GM23338 (cell line): ENCODE measurements around the gene MRO.

Experiments used
- CREB1 ChIP-seq: fragments of 250-450 bp; sonication (Bioruptor Pico); IDR thresholded peaks from 2 replicates; pipeline ENCODE4 v1.5.0; 2020; ENCODE audit warnings: low read depth, mild to moderate bottlenecking, moderate library complexity
- CTCF ChIP-seq, 2 experiments: fragments of 200-600 bp in 1 of 2; sonication (generic) in 1 of 2; conservative IDR thresholded peaks; 2 replicates each; pipeline versions ENCODE4 v1.5.1 to v1.6.1; 2016 to 2017; ENCODE audit warnings: antibody characterized with exemption in 2 of 2, low read depth in 2 of 2, mild to moderate bottlenecking in 2 of 2, moderate library complexity in 1 of 2
- EZH2 ChIP-seq: fragments of 200-600 bp; sonication (generic); IDR thresholded peaks from one replicate; pipeline ENCODE4 v1.8.0; 2017; ENCODE audit warnings: antibody characterized with exemption, mild to moderate bottlenecking, low read depth; ENCODE audit not compliant: unreplicated experiment
- EZH2phosphoT487 ChIP-seq: fragments of 200-600 bp; sonication (generic); IDR thresholded peaks from one replicate; pipeline ENCODE4 v1.8.1; 2018; ENCODE audit warnings: antibody characterized with exemption; ENCODE audit not compliant: unreplicated experiment
- POLR2AphosphoS5 ChIP-seq: IDR thresholded peaks from 2 replicates; pipeline ENCODE4 v1.6.1; 2016; ENCODE audit warnings: antibody characterized with exemption, low read depth
- ZNF331 ChIP-seq: fragments of 250-450 bp; sonication (Bioruptor Pico); IDR thresholded peaks from 2 replicates; pipeline ENCODE4 v1.5.0; 2020; ENCODE audit warnings: low read depth, mild to moderate bottlenecking, moderate library complexity
- TF ChIP-seq, protein P1 (sequence below): IDR thresholded peaks from one replicate; pipeline ENCODE4 v1.6.1; 2018; ENCODE audit warnings: antibody characterized with exemption; ENCODE audit not compliant: unreplicated experiment
- TF ChIP-seq, protein P2 (sequence below): IDR thresholded peaks from 2 replicates; pipeline ENCODE4 v1.6.1; 2016; ENCODE audit warnings: antibody characterized with exemption

GRCh38 chr18:50839341-50839740 is 19.5 kb upstream of the MRO start:
- TF ChIP-seq CTCF (conservative IDR thresholded peaks at IDR 0.05; ENCODE audit: low read depth in 2 of 2), result no peak
- TF ChIP-seq ZNF331, result no peak
- TF ChIP-seq EZH2phosphoT487, result no peak
- TF ChIP-seq, protein P1, sequence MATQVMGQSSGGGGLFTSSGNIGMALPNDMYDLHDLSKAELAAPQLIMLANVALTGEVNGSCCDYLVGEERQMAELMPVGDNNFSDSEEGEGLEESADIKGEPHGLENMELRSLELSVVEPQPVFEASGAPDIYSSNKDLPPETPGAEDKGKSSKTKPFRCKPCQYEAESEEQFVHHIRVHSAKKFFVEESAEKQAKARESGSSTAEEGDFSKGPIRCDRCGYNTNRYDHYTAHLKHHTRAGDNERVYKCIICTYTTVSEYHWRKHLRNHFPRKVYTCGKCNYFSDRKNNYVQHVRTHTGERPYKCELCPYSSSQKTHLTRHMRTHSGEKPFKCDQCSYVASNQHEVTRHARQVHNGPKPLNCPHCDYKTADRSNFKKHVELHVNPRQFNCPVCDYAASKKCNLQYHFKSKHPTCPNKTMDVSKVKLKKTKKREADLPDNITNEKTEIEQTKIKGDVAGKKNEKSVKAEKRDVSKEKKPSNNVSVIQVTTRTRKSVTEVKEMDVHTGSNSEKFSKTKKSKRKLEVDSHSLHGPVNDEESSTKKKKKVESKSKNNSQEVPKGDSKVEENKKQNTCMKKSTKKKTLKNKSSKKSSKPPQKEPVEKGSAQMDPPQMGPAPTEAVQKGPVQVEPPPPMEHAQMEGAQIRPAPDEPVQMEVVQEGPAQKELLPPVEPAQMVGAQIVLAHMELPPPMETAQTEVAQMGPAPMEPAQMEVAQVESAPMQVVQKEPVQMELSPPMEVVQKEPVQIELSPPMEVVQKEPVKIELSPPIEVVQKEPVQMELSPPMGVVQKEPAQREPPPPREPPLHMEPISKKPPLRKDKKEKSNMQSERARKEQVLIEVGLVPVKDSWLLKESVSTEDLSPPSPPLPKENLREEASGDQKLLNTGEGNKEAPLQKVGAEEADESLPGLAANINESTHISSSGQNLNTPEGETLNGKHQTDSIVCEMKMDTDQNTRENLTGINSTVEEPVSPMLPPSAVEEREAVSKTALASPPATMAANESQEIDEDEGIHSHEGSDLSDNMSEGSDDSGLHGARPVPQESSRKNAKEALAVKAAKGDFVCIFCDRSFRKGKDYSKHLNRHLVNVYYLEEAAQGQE, result no peak
- no peak for TF ChIP-seq POLR2AphosphoS5
- no peak for TF ChIP-seq EZH2
- no peak for TF ChIP-seq CREB1 (CRISPR knock-in tag)
- TF ChIP-seq, protein P2, sequence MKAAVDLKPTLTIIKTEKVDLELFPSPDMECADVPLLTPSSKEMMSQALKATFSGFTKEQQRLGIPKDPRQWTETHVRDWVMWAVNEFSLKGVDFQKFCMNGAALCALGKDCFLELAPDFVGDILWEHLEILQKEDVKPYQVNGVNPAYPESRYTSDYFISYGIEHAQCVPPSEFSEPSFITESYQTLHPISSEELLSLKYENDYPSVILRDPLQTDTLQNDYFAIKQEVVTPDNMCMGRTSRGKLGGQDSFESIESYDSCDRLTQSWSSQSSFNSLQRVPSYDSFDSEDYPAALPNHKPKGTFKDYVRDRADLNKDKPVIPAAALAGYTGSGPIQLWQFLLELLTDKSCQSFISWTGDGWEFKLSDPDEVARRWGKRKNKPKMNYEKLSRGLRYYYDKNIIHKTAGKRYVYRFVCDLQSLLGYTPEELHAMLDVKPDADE, result no peak
